Stomach (tissue), 4 donors: ENCODE results near the gene BLOC1S6.

ENCODE experiments used
- POLR2A ChIP-seq, 4 donors: fragments of 450-650 bp; IDR thresholded peaks; one replicate each; pipeline ENCODE4 v1.6.1; 2016; ENCODE audit warnings: antibody characterized with exemption in 4 of 4, control low read depth in 2 of 4, mild to moderate bottlenecking in 1 of 4, moderate library complexity in 1 of 4
- POLR2AphosphoS5 ChIP-seq, 3 donors: sonication (generic); formaldehyde crosslinking; IDR thresholded peaks; one replicate each; pipeline ENCODE4 v1.6.1; 2016; ENCODE audit warnings: antibody characterized with exemption in 3 of 3
- TF ChIP-seq, protein P1 (sequence below), 7 experiments: fragments of 450-650 bp in 4 of 7; fragments of 200-600 bp in 3 of 7; sonication (generic) in 3 of 7; IDR thresholded peaks; one replicate each; pipeline ENCODE4 v1.5.1; 2016 to 2019; ENCODE audit warnings: antibody characterized with exemption in 7 of 7, control low read depth in 2 of 7, mild to moderate bottlenecking in 1 of 7

DNA sequence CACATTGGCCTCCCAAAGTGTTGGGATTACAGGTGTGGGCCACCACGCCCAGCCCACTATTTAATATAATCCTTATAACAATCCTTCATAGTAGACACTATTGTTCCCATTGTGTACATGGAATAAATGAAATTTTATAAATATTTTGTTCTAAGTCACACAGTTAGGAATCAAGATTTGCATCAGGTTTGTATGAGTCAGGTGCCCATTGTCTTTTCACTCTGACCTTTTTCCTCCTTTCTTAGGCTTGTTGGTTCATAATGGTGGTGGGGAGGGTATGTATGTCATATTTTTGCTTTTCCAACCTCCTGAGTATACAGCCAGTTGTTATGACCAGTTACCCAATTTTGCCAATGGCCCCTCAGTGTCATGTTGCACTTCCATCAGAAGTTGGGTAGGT is 46.6 kb upstream of the BLOC1S6 start:
- TF ChIP-seq, protein P1, sequence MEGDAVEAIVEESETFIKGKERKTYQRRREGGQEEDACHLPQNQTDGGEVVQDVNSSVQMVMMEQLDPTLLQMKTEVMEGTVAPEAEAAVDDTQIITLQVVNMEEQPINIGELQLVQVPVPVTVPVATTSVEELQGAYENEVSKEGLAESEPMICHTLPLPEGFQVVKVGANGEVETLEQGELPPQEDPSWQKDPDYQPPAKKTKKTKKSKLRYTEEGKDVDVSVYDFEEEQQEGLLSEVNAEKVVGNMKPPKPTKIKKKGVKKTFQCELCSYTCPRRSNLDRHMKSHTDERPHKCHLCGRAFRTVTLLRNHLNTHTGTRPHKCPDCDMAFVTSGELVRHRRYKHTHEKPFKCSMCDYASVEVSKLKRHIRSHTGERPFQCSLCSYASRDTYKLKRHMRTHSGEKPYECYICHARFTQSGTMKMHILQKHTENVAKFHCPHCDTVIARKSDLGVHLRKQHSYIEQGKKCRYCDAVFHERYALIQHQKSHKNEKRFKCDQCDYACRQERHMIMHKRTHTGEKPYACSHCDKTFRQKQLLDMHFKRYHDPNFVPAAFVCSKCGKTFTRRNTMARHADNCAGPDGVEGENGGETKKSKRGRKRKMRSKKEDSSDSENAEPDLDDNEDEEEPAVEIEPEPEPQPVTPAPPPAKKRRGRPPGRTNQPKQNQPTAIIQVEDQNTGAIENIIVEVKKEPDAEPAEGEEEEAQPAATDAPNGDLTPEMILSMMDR (IDR thresholded peaks at IDR 0.05), result no peak
- no peak for TF ChIP-seq POLR2AphosphoS5 (IDR thresholded peaks at IDR 0.05)
- no peak for TF ChIP-seq POLR2A (IDR thresholded peaks at IDR 0.05)
